Measurements from ENCODE around the gene PPP4C.

PPP4C gene

GRCh38 chr16:30096862-30097563 is 21.2 kb downstream of the PPP4C start:
- Histone ChIP-seq H2BK12ac (ENCODE audit: low read length) (no peak overlapping the region), H3K14ac (ENCODE audit: low read length) (no peak overlapping the region), H3K27ac (replicated peaks; ENCODE audit: low read length) (peak overlapping the region; percentile 90), H2BK120ac (ENCODE audit: low read depth, low read length) (no peak overlapping the region), H3K23ac (ENCODE audit: low read depth, low read length, poor library complexity) (no peak overlapping the region), H3K4me3 (ENCODE audit: low read length in 2 of 2) (peak overlapping the region in 1 of 2 donors; percentile 12), H3K9me3 (replicated peaks in 1 of 2; ENCODE audit: control insufficient read depth in 2 of 2, insufficient read depth in 1 of 2, low read depth in 1 of 2, low read length in 2 of 2) (peaks cover 11 to 23% of the 10 kb centered on the region in 2 donors), H2AFZ (ENCODE audit: low read length) (no peak overlapping the region), H3K4me1 (ENCODE audit: control insufficient read depth in 2 of 2, insufficient read depth in 1 of 2, low read depth in 1 of 2, low read length in 2 of 2) (peaks cover 19 to 21% of the 10 kb centered on the region in 2 donors), H3K27me3 (ENCODE audit: control insufficient read depth in 3 of 3, insufficient read depth in 3 of 3, low read depth in 1 of 3, low read length in 3 of 3) (no peaks in the 10 kb centered on the region), H2AK5ac (ENCODE audit: low read depth, low read length) (peak overlapping the region; percentile 20), H3K4me2 (ENCODE audit: insufficient read depth, low read length, poor library complexity, severe bottlenecking) (no peak overlapping the region), H3K79me1 (ENCODE audit: low read depth, low read length) (no peaks in the 10 kb centered on the region), H3K4ac (ENCODE audit: low read length) (no peak overlapping the region), H3K36me3 (replicated peaks in 1 of 2; ENCODE audit: control insufficient read depth in 2 of 2, insufficient read depth in 2 of 2, low read length in 2 of 2) (no peaks in the 10 kb centered on the region), H2BK15ac (ENCODE audit: low read length) (no peak overlapping the region), H4K91ac (ENCODE audit: low read depth, low read length, poor library complexity) (no peak overlapping the region), H3K18ac (ENCODE audit: low read length) (no peak overlapping the region), H3K9ac (ENCODE audit: low read depth, low read length, poor library complexity) (no peak overlapping the region), H2BK5ac (ENCODE audit: low read length) (no peak overlapping the region), H4K8ac (ENCODE audit: low read depth, low read length) (no peak overlapping the region)
- no peak for DNase-seq (ENCODE audit: low spot score)
- WGBS, 2 donors (ENCODE audit: extremely low coverage in 2 of 2, insufficient read length in 2 of 2, insufficient replicate concordance in 1 of 2), result no CpG with 5 or more reads among the region's 18 CpGs

- H2BK12ac ChIP-seq (ENCODE audit: low read length), result no peak overlapping the region
- H3K23ac ChIP-seq (ENCODE audit: low read depth, low read length, poor library complexity), result no peak overlapping the region
- no peak for DNase-seq (ENCODE audit: low spot score)
- H2BK15ac ChIP-seq (ENCODE audit: low read length), result no peak overlapping the region
- H2BK120ac ChIP-seq (ENCODE audit: low read depth, low read length), result no peak overlapping the region
- no peak overlapping the region for H3K18ac ChIP-seq (ENCODE audit: low read length)
- H3K36me3 ChIP-seq (replicated peaks in 1 of 2; ENCODE audit: control insufficient read depth in 2 of 2, insufficient read depth in 2 of 2, low read length in 2 of 2), result peaks cover 13 to 16% of the 10 kb centered on the region in 2 donors
- H3K27ac ChIP-seq (replicated peaks; ENCODE audit: low read length), result no peak overlapping the region
- no peak overlapping the region for H4K91ac ChIP-seq (ENCODE audit: low read depth, low read length, poor library complexity)
- H3K27me3 ChIP-seq (ENCODE audit: control insufficient read depth in 3 of 3, insufficient read depth in 3 of 3, low read depth in 1 of 3, low read length in 3 of 3), result no peaks in the 10 kb centered on the region
- H3K14ac ChIP-seq (ENCODE audit: low read length), result no peak overlapping the region
- H4K8ac ChIP-seq (ENCODE audit: low read depth, low read length), result no peak overlapping the region
- H3K9ac ChIP-seq (ENCODE audit: low read depth, low read length, poor library complexity), result no peak overlapping the region
- no peak overlapping the region for H3K4me3 ChIP-seq (ENCODE audit: low read length in 2 of 2)
- no peaks in the 10 kb centered on the region for H3K79me1 ChIP-seq (ENCODE audit: low read depth, low read length)
- H3K9me3 ChIP-seq (replicated peaks in 1 of 2; ENCODE audit: control insufficient read depth in 2 of 2, insufficient read depth in 1 of 2, low read depth in 1 of 2, low read length in 2 of 2), result no peaks in the 10 kb centered on the region
- H2AK5ac ChIP-seq (ENCODE audit: low read depth, low read length), result no peak overlapping the region
- no peak overlapping the region for H2BK5ac ChIP-seq (ENCODE audit: low read length)
- no peak overlapping the region for H3K4me2 ChIP-seq (ENCODE audit: insufficient read depth, low read length, poor library complexity, severe bottlenecking)
- no peak overlapping the region for H2AFZ ChIP-seq (ENCODE audit: low read length)
- no peaks in the 10 kb centered on the region for H3K4me1 ChIP-seq (ENCODE audit: control insufficient read depth in 2 of 2, insufficient read depth in 1 of 2, low read depth in 1 of 2, low read length in 2 of 2)
- no peak overlapping the region for H3K4ac ChIP-seq (ENCODE audit: low read length)
- no CpG with 5 or more reads among the region's 4 CpGs for WGBS, 2 donors (ENCODE audit: extremely low coverage in 2 of 2, insufficient read length in 2 of 2, insufficient replicate concordance in 1 of 2)
Measured at GRCh38 chr16:30104090-30104489, 28.3 kb downstream of the PPP4C start.

GRCh38 chr16:30104492-30104891 is 28.7 kb downstream of the PPP4C start:
- H3K79me1 ChIP-seq (ENCODE audit: low read depth, low read length), result no peaks in the 10 kb centered on the region
- no CpG with 5 or more reads among the region's 6 CpGs for WGBS, 2 donors (ENCODE audit: extremely low coverage in 2 of 2, insufficient read length in 2 of 2, insufficient replicate concordance in 1 of 2)
- no peak overlapping the region for H3K14ac ChIP-seq (ENCODE audit: low read length)
- no peak overlapping the region for H3K9ac ChIP-seq (ENCODE audit: low read depth, low read length, poor library complexity)
- H4K8ac ChIP-seq (ENCODE audit: low read depth, low read length), result no peak overlapping the region
- no peaks in the 10 kb centered on the region for H3K4me1 ChIP-seq (ENCODE audit: control insufficient read depth in 2 of 2, insufficient read depth in 1 of 2, low read depth in 1 of 2, low read length in 2 of 2)
- H3K27me3 ChIP-seq (ENCODE audit: control insufficient read depth in 3 of 3, insufficient read depth in 3 of 3, low read depth in 1 of 3, low read length in 3 of 3), result no peaks in the 10 kb centered on the region
- H3K36me3 ChIP-seq (replicated peaks in 1 of 2; ENCODE audit: control insufficient read depth in 2 of 2, insufficient read depth in 2 of 2, low read length in 2 of 2), result peaks cover 13 to 16% of the 10 kb centered on the region in 2 donors
- H3K4me2 ChIP-seq (ENCODE audit: insufficient read depth, low read length, poor library complexity, severe bottlenecking), result no peak overlapping the region
- H2BK12ac ChIP-seq (ENCODE audit: low read length), result no peak overlapping the region
- H3K23ac ChIP-seq (ENCODE audit: low read depth, low read length, poor library complexity), result no peak overlapping the region
- H3K18ac ChIP-seq (ENCODE audit: low read length), result no peak overlapping the region
- no peak overlapping the region for H2AFZ ChIP-seq (ENCODE audit: low read length)
- no peak overlapping the region for H2BK15ac ChIP-seq (ENCODE audit: low read length)
- H2AK5ac ChIP-seq (ENCODE audit: low read depth, low read length), result no peak overlapping the region
- H2BK120ac ChIP-seq (ENCODE audit: low read depth, low read length), result no peak overlapping the region
- no peak overlapping the region for H4K91ac ChIP-seq (ENCODE audit: low read depth, low read length, poor library complexity)
- H3K9me3 ChIP-seq (replicated peaks in 1 of 2; ENCODE audit: control insufficient read depth in 2 of 2, insufficient read depth in 1 of 2, low read depth in 1 of 2, low read length in 2 of 2), result no peaks in the 10 kb centered on the region
- no peak overlapping the region for H2BK5ac ChIP-seq (ENCODE audit: low read length)
- no peak overlapping the region for H3K27ac ChIP-seq (replicated peaks; ENCODE audit: low read length)
- H3K4ac ChIP-seq (ENCODE audit: low read length), result no peak overlapping the region
- no peak overlapping the region for H3K4me3 ChIP-seq (ENCODE audit: low read length in 2 of 2)
- DNase-seq (ENCODE audit: low spot score), result no peak

GRCh38 chr16:30108059-30108850 is 32.5 kb downstream of the PPP4C start:
- peaks cover 20 to 21% of the 10 kb centered on the region in 2 donors for H3K36me3 ChIP-seq (replicated peaks in 1 of 2; ENCODE audit: control insufficient read depth in 2 of 2, insufficient read depth in 2 of 2, low read length in 2 of 2)
- H4K91ac ChIP-seq (ENCODE audit: low read depth, low read length, poor library complexity), result no peak overlapping the region
- no peaks in the 10 kb centered on the region for H3K79me1 ChIP-seq (ENCODE audit: low read depth, low read length)
- H2BK15ac ChIP-seq (ENCODE audit: low read length), result no peak overlapping the region
- H4K8ac ChIP-seq (ENCODE audit: low read depth, low read length), result no peak overlapping the region
- peak overlapping the region; percentile 8 for H3K14ac ChIP-seq (ENCODE audit: low read length)
- peak overlapping the region; percentile 31 for H3K23ac ChIP-seq (ENCODE audit: low read depth, low read length, poor library complexity)
- no peak overlapping the region for H3K27ac ChIP-seq (replicated peaks; ENCODE audit: low read length)
- no peak overlapping the region for H2AFZ ChIP-seq (ENCODE audit: low read length)
- no peaks in the 10 kb centered on the region for H3K4me1 ChIP-seq (ENCODE audit: control insufficient read depth in 2 of 2, insufficient read depth in 1 of 2, low read depth in 1 of 2, low read length in 2 of 2)
- no CpG with 5 or more reads among the region's 15 CpGs for WGBS, 2 donors (ENCODE audit: extremely low coverage in 2 of 2, insufficient read length in 2 of 2, insufficient replicate concordance in 1 of 2)
- no peak overlapping the region for H3K18ac ChIP-seq (ENCODE audit: low read length)
- H2BK120ac ChIP-seq (ENCODE audit: low read depth, low read length), result no peak overlapping the region
- H2AK5ac ChIP-seq (ENCODE audit: low read depth, low read length), result no peak overlapping the region
- no peaks in the 10 kb centered on the region for H3K27me3 ChIP-seq (ENCODE audit: control insufficient read depth in 3 of 3, insufficient read depth in 3 of 3, low read depth in 1 of 3, low read length in 3 of 3)
- H3K4ac ChIP-seq (ENCODE audit: low read length), result no peak overlapping the region
- no peak for DNase-seq (ENCODE audit: low spot score)
- H3K9ac ChIP-seq (ENCODE audit: low read depth, low read length, poor library complexity), result no peak overlapping the region
- H2BK12ac ChIP-seq (ENCODE audit: low read length), result no peak overlapping the region
- no peak overlapping the region for H3K4me3 ChIP-seq (ENCODE audit: low read length in 2 of 2)
- no peak overlapping the region for H3K4me2 ChIP-seq (ENCODE audit: insufficient read depth, low read length, poor library complexity, severe bottlenecking)
- no peak overlapping the region for H2BK5ac ChIP-seq (ENCODE audit: low read length)
- H3K9me3 ChIP-seq (replicated peaks in 1 of 2; ENCODE audit: control insufficient read depth in 2 of 2, insufficient read depth in 1 of 2, low read depth in 1 of 2, low read length in 2 of 2), result no peaks in the 10 kb centered on the region

Data from neuronal stem cell (in vitro differentiated cells).